Activated naive CD4-positive, alpha-beta T cell treated with anti-CD3 and anti-CD28 coated beads for 36 hours (primary cell): ENCODE results near the gene TMEM165. TPM values are rescaled to one million over a fixed set of nuclear protein-coding genes. Genes with fewer than 3 reads are reported as not detected.

ENCODE experiments used
- CTCF ChIA-PET: fragments of 350-600 bp; sonication (Branson Sonifier 250); formaldehyde crosslinking; loops from one replicate; lab custom pipeline; 2021; ENCODE audit warnings: antibody characterized with exemption; lab: Charles Lee
- DNase-seq: peaks from one replicate; pipeline ENCODE4 v3.0.0-alpha.2; 2020
- H3K27ac Mint-ChIP-seq: one replicate; pipeline ENCODE4 v1.8.0; 2021; ENCODE audit warnings: mild to moderate bottlenecking, mixed read lengths
- H3K27me3 Mint-ChIP-seq: one replicate; pipeline ENCODE4 v1.8.0; 2021; ENCODE audit warnings: low read depth, mixed read lengths
- H3K36me3 Mint-ChIP-seq: one replicate; pipeline ENCODE4 v1.8.0; 2021; ENCODE audit warnings: low read depth, mixed read lengths
- H3K4me1 Mint-ChIP-seq: one replicate; pipeline ENCODE4 v1.8.0; 2021; ENCODE audit warnings: low read depth, mixed read lengths
- H3K4me3 Mint-ChIP-seq: one replicate; pipeline ENCODE4 v1.8.0; 2021; ENCODE audit warnings: mild to moderate bottlenecking, moderate library complexity, mixed read lengths
- H3K9me3 Mint-ChIP-seq: one replicate; pipeline ENCODE4 v1.8.0; 2021; ENCODE audit warnings: mixed read lengths
- intact Hi-C: fragments of 100-400 bp; cut with micrococcal nuclease; formaldehyde crosslinking; loops from one replicate; pipeline ENCODE4 v1.15.1; 2023
- total RNA-seq, 2 experiments: library from RNA; stranded (reverse); gene quantifications; one replicate each; pipeline ENCODE4 v1.2.3, GENCODE V29; 2021

The TMEM165 gene
- total RNA-seq, 2 experiments from 2014 or later: 39.1 to 40.6 TPM

DNA sequence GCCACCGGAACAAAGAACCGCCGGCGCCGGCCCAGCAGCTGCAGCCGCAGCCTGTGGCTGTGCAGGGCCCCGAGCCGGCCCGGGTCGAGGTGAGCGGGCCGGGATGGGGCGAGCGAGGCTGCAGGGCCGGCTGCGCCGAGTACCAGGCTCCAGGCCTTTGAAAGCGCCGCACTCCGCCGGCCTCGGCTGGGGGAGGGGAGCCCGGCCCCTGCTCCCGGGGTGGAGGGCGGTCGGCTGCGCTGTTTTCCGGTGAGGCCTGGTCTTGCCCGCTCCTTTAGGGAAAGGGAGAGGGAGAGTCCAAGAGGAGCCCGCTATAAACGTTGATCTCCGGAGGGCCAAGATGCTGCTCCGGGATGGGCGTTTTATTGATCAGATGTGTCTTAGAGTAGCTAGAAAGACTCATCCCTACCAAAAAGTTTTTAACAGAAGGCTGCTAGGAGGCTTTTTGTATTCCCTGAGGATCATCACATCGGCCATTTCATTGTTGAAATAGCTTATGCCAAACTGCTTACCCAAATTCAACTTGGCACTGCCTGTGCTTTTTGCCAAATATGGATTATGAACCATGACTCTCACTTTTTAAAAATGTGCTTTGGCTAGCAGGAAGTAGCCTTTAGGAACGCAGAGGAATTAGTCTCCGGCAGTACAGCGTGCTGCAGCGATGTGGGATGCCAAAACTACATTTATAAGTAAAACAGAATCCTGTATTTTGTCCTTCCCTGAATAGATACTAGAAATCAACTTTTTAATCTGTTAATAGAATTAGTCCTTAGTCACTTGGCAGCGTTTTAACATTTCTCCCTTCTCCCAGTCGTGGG lies 760 bp downstream of the TMEM165 start:
- H3K9me3 Mint-ChIP-seq: no peaks in the 10 kb centered on the region
- CTCF ChIA-PET: interaction anchor here (0.6 to 3.0 kb wide), 4 partner anchors 50 to 740 kb away, joined by 3 to 17 read pairs (median 4); partner anchors contain the start of gene SRD5A3
- H3K4me1 Mint-ChIP-seq: peaks cover 44% of the 10 kb centered on the region
- H3K4me3 Mint-ChIP-seq: peak overlapping the region; percentile 96
- H3K27ac Mint-ChIP-seq: peak overlapping the region; percentile 75
- peaks cover 28% of the 10 kb centered on the region for H3K36me3 Mint-ChIP-seq
- intact Hi-C loops: loop anchor here (2.0 to 5.0 kb wide), 4 partner anchors 454 to 1582 kb away; partner anchors contain the start of genes PAICS, POLR2B and PPAT
- H3K27me3 Mint-ChIP-seq: no peaks in the 10 kb centered on the region
- DNase-seq: peak; percentile 20

DNA sequence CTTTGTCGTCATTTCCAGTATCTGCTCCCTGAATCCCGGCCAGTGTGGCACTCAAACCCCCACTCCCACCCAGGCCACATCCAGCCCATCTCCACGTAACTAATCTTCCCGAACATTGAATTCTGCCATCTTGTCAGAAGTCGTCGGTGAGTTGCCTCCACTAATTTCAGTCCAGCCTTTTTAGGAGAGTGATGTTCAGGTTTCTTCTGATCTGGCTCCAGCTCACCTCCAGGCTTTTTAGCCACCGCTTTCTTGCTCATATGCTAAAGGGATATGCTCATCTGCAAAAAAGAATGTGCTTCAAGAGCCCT lies 1.3 kb downstream of the TMEM165 start:
- DNase-seq: no peak
- Mint-ChIP-seq H3K27me3 (no peaks in the 10 kb centered on the region), H3K36me3 (peaks cover 28% of the 10 kb centered on the region), H3K4me1 (peaks cover 44% of the 10 kb centered on the region), H3K27ac (peak overlapping the region; percentile 75), H3K9me3 (no peaks in the 10 kb centered on the region), H3K4me3 (peak overlapping the region; percentile 90)
- CTCF ChIA-PET: interaction anchor here (0.6 to 3.0 kb wide), 3 partner anchors 51 to 204 kb away, joined by 3 to 17 read pairs (median 4); partner anchors contain the start of gene SRD5A3
- intact Hi-C loops: loop anchor here (2.0 to 5.0 kb wide), 4 partner anchors 455 to 1582 kb away; partner anchors contain the start of genes PAICS, POLR2B and PPAT

DNA sequence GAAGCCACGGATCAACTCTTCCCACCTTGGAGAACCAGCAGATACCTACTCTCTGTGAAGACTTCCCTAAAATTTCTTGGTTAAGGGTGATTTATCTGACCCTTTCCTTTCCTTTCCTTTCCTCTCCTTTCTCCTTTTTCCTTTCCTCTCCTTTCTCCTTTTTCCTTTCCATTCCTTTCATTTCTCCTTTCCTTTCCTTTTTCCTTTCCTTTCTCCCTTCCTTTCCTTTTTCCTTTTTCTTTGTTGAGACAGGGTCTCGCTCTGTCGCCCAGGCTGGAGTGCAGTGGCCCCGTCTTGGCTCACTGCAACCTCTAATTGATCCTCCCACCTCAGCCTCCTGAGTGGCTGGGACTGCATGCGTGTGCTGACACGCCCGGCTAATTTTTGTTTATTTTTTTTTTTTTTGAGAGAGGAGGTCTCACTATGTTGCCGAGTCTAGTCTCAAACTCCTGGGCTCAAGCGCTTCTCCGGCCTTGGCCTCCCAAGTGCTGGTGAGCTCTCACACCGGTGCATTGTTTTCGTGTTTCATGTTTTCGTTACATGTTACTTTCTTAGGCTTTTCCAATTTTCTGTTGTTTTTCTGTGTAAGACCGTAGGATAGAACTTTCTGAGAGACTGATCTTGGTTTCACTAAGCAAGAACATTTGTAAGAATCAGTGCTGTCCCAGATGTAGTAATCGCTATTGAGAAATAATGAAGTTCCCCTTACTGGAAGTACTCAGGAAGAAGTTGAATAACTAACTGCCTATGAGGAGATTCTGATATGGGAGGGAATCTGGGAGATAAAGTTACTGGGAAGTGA lies 2.0 kb downstream of the TMEM165 start:
- Mint-ChIP-seq H3K4me1 (peaks cover 44% of the 10 kb centered on the region), H3K27me3 (no peaks in the 10 kb centered on the region)
- CTCF ChIA-PET: interaction anchor here (1.0 to 3.0 kb wide), 3 partner anchors 52 to 85 kb away, joined by 3 to 17 read pairs (median 7); partner anchors contain the start of gene SRD5A3

DNA sequence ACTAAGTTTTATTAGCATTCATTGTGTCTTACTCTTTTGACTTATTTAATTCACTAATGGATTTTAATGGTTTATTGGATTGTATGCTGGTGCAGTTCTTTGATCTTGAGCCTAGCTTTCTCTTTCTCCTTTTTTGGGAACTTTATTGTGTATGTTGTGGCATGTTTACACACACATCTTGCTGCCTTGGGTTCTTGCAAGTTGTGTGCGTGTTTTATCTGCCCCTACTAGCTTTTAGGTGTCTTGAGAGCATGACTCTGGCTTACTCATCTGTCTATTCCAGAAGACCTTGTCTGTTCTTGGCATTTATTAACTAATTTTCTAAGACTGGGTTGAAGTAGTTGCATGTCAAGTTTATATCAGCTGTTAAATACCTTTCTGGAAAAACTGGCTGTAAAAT lies 2.7 kb downstream of the TMEM165 start:
- intact Hi-C loops: loop anchor here (5.0 kb wide), 3 partner anchors 456 to 1134 kb away; partner anchors contain the start of genes PAICS and PPAT
- DNase-seq: no peak
- Mint-ChIP-seq H3K9me3 (no peaks in the 10 kb centered on the region), H3K4me3 (peak overlapping the region; percentile 90), H3K4me1 (peaks cover 49% of the 10 kb centered on the region), H3K36me3 (peaks cover 32% of the 10 kb centered on the region), H3K27me3 (no peaks in the 10 kb centered on the region), H3K27ac (peak overlapping the region; percentile 75)
- CTCF ChIA-PET: interaction anchor here (0.7 to 1.8 kb wide), 4 partner anchors 52 to 902 kb away, joined by 3 to 7 read pairs (median 3); partner anchors contain the start of gene SRD5A3

More for the DNA sequence above, 2.0 kb downstream of the TMEM165 start:
- peak overlapping the region; percentile 90 for H3K4me3 Mint-ChIP-seq
- peak overlapping the region; percentile 75 for H3K27ac Mint-ChIP-seq
- intact Hi-C loops: loop anchor here (2.0 to 5.0 kb wide), 4 partner anchors 455 to 1581 kb away; partner anchors contain the start of genes PAICS, POLR2B and PPAT
- H3K9me3 Mint-ChIP-seq: no peaks in the 10 kb centered on the region
- H3K36me3 Mint-ChIP-seq: peaks cover 28% of the 10 kb centered on the region
- DNase-seq: no peak

DNA sequence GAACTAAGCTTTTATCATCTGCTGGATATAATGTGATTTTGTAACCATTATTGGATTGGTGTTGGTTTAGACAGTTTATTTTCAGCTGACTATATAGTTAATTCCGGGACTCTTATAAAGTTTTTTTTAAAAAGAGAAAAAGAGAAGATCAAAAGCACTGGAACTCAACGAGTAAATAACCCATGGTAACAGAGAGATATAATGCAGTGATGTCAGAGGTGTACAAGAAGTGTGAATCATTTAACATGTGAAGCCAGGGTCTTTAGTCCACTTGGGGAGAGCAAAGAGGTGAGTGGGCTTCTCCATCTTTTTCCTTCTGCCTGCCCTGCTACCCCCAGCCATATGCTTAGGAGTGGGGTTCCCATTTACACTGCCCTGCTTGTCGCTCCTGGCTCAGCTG lies 3.2 kb downstream of the TMEM165 start:
- no peaks in the 10 kb centered on the region for H3K27me3 Mint-ChIP-seq
- DNase-seq: no peak
- peak overlapping the region; percentile 90 for H3K4me3 Mint-ChIP-seq
- intact Hi-C loops: loop anchor here (5.0 kb wide), 3 partner anchors 457 to 1133 kb away; partner anchors contain the start of genes PAICS and PPAT
- peaks cover 53% of the 10 kb centered on the region for H3K4me1 Mint-ChIP-seq
- no peaks in the 10 kb centered on the region for H3K9me3 Mint-ChIP-seq
- peak overlapping the region; percentile 63 for H3K27ac Mint-ChIP-seq
- H3K36me3 Mint-ChIP-seq: peaks cover 36% of the 10 kb centered on the region
- CTCF ChIA-PET: interaction anchor here (0.6 to 1.8 kb wide), 4 partner anchors 9 to 902 kb away, joined by 3 to 9 read pairs (median 5); partner anchors contain the start of gene SRD5A3

DNA sequence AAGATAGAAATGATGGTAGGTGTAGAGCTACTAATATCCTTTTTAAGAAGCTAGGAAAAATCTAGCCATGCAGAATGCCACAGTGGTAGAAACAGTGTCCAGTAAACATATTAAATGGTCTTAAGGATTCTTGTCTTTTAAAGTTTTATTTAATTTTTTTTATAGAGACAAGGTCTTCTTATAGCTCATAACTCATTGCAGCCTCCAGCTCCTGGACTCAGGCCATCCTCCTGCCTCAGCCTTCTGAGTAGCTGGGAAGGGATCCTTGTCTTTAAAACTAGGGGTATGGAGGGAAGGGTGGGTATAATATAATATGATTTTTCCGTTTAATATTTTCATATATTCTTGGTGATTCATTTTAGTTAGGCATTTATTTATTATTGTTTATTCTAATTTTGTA lies 3.8 kb downstream of the TMEM165 start:
- CTCF ChIA-PET: interaction anchor here (0.6 to 1.8 kb wide), 2 partner anchors 9 to 53 kb away, joined by 7 to 9 read pairs; partner anchors contain the start of gene SRD5A3
- DNase-seq: no peak
- Mint-ChIP-seq H3K4me1 (peaks cover 51% of the 10 kb centered on the region), H3K27ac (no peak overlapping the region), H3K27me3 (no peaks in the 10 kb centered on the region), H3K9me3 (no peaks in the 10 kb centered on the region), H3K36me3 (peaks cover 40% of the 10 kb centered on the region), H3K4me3 (no peak overlapping the region)
- intact Hi-C loops: loop anchor here (5.0 kb wide), 3 partner anchors 457 to 1133 kb away; partner anchors contain the start of genes PAICS and PPAT

DNA sequence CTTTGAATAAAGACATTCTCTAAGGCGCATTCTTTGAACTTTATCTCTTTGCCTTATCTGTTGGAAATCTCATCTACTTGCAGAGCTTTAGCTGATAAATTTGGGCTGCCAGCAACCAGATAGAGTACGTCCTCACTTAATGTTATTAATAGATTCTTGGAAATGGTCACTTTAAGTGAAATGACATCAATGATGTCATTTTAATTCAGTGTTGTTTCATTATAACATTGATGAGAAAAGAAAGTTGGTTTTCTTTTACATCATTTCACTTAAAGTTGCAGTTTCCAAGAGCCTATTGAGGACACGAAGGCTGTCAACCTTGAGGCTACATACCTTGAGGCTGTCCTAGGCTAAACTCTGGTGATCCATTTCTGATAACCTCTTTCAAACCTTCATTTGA lies 9.3 kb downstream of the TMEM165 start:
- no peaks in the 10 kb centered on the region for H3K27me3 Mint-ChIP-seq

DNA sequence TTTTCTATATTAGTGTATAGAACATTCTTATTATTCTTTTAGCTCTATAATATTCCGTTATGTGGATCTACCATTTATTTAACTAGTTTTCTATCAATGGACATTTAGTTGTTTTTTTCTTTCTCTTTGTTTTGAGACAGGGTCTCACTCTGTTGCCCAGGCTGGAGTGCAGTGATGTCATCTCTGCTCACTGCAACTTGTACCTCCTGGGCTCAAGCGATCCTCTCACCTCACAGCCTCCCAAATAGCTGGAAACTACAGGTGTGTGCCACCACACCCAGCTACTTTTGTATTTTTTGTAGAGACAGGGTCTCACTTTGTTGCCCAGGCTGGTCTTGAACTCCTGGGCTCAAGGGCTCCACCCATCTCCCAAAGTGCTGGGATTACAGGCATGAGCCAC lies 10.8 kb downstream of the TMEM165 start:
- peaks cover 34% of the 10 kb centered on the region for H3K4me1 Mint-ChIP-seq
- no peak for DNase-seq
- H3K36me3 Mint-ChIP-seq: peaks cover 38% of the 10 kb centered on the region
- intact Hi-C loops: no loop called here
- no peaks in the 10 kb centered on the region for H3K27me3 Mint-ChIP-seq
- CTCF ChIA-PET: interaction anchor here (0.6 kb wide), 1 partner anchor 475 kb away, joined by 3 read pairs; no protein-coding TSS in a partner anchor
- H3K9me3 Mint-ChIP-seq: no peaks in the 10 kb centered on the region
- H3K4me3 Mint-ChIP-seq: no peak overlapping the region
- no peak overlapping the region for H3K27ac Mint-ChIP-seq

More for the DNA sequence above, 9.3 kb downstream of the TMEM165 start:
- H3K4me3 Mint-ChIP-seq: no peak overlapping the region
- no peak overlapping the region for H3K27ac Mint-ChIP-seq
- peaks cover 47% of the 10 kb centered on the region for H3K36me3 Mint-ChIP-seq
- CTCF ChIA-PET: no interaction called here
- peaks cover 42% of the 10 kb centered on the region for H3K4me1 Mint-ChIP-seq
- intact Hi-C loops: no loop called here
- no peak for DNase-seq
- no peaks in the 10 kb centered on the region for H3K9me3 Mint-ChIP-seq

DNA sequence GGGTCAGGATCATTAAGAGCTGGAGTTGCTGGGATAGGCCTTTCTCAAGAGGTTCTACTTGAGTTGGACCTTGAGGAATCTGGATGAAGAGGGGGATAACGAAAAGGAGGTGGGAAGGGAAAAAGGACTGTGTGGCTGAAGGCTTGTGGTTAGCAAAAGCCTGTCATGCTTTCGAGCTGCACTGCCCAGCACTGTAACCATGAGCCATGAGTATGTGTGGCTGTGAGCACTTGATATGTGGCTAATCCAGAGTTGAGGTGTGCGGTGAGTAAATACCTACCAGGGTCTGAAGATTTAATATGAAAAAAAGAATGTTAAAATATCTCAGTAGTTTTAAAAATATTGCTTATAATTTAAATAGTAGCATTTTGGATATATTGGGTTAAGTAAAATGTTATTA lies 11.4 kb downstream of the TMEM165 start:
- intact Hi-C loops: no loop called here
- H3K36me3 Mint-ChIP-seq: peaks cover 42% of the 10 kb centered on the region

DNA sequence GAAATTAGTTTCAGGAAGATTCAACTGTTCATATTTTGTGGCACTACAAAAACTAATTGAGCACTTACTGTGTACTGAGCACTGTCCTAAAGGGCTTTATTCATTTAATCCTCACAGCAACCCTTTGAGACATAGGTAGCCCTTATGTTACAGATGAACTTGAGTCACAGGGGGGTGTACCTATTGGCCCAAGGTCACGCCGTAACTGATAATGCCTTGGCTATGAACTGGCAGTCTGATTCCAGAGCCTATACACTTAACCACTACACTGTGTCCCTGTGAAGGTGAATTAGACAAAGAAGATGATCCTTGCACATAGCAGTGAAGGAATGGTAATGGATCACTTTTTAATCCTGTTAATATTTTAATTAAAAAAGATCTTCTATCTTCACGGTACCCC lies 12.0 kb downstream of the TMEM165 start:
- no peaks in the 10 kb centered on the region for H3K27me3 Mint-ChIP-seq
- no peak overlapping the region for H3K4me3 Mint-ChIP-seq
- intact Hi-C loops: no loop called here
- DNase-seq: no peak
- peaks cover 42% of the 10 kb centered on the region for H3K36me3 Mint-ChIP-seq
- no peaks in the 10 kb centered on the region for H3K9me3 Mint-ChIP-seq
- H3K27ac Mint-ChIP-seq: no peak overlapping the region
- CTCF ChIA-PET: no interaction called here
- H3K4me1 Mint-ChIP-seq: peaks cover 36% of the 10 kb centered on the region

More for the DNA sequence above, 11.4 kb downstream of the TMEM165 start:
- no peak overlapping the region for H3K4me3 Mint-ChIP-seq
- peaks cover 36% of the 10 kb centered on the region for H3K4me1 Mint-ChIP-seq
- no peaks in the 10 kb centered on the region for H3K27me3 Mint-ChIP-seq
- DNase-seq: no peak
- H3K27ac Mint-ChIP-seq: no peak overlapping the region
- no peaks in the 10 kb centered on the region for H3K9me3 Mint-ChIP-seq
- CTCF ChIA-PET: no interaction called here

DNA sequence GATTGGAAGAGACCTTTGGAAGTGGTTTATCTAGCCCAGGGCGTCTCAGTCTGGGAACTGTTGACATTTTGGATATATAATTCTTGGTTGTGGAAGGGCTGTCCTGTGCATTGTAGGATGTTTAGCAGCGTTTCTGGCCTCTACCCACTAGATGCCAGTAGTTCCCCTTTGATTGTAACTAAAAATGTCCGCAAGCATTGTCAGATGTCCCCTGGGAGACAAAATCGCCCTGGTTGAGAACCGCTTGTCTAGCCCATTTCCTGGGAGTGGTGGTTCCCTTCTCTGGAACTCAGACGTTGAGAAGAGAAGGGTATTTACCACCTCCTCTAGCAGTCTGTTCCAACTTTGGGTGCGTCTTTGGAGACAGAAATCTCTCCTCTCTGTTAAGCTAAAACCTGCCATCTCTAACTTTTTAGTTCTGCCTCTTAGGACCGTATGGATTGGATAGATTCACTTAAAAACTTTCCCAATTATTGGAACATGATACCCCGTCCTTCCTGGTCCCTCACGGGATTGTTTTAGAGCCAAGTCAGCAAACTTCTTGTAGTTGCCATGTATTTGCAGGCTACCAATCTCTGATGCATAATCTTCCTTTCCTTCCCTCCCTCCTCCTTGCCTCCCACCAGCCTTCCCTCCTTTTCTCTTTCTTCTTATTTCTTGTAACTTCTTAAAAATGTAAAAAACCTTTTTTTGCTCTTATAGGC lies 13.9 kb downstream of the TMEM165 start:
- CTCF ChIA-PET: interaction anchor here (0.6 to 0.7 kb wide), 2 partner anchors 121 to 149 kb away, joined by 3 read pairs; no protein-coding TSS in a partner anchor
- Mint-ChIP-seq H3K27ac (no peak overlapping the region), H3K36me3 (peaks cover 30% of the 10 kb centered on the region), H3K27me3 (no peaks in the 10 kb centered on the region), H3K4me3 (no peak overlapping the region), H3K9me3 (no peaks in the 10 kb centered on the region), H3K4me1 (peaks cover 27% of the 10 kb centered on the region)
- DNase-seq: no peak
- intact Hi-C loops: no loop called here
